HepG2 (cell line): ENCODE data around the gene ATRAID. TPM values are rescaled to one million over a fixed set of nuclear protein-coding genes. Genes with fewer than 3 reads are reported as not detected.

Source experiments
- ATAC-seq: fragments of 200-7000 bp; cut with Tn5 transposase; 3 replicates; pipeline ENCODE4 v1.9.1; 2020; ENCODE audit warnings: mild to moderate bottlenecking, moderate library complexity
- BruUV-seq: library from RNA; stranded (reverse); fragments of 400-500 nt; replicated peaks from 2 replicates; lab custom pipeline; 2021; lab: Mats Ljungman, UMichigan
- CTCF ChIA-PET: fragments of 300-600 bp; formaldehyde crosslinking; extraction: SDS; loops from one replicate; lab custom pipeline; 2021; ENCODE audit warnings: low total read pairs, inconsistent platforms, low intra/inter-chr PET ratio; lab: Yijun Ruan, JAX
- POLR2A ChIA-PET: fragments of 350-600 bp; sonication (Branson Sonifier 250); formaldehyde crosslinking; loops from one replicate; lab custom pipeline; 2020; ENCODE audit warnings: antibody characterized with exemption, inconsistent platforms; lab: Yijun Ruan, JAX
- DNase-seq: peaks from one replicate; pipeline ENCODE4 v3.0.0-alpha.2; 2015; ENCODE audit warnings: low spot score
- FAIRE-seq: peaks from 3 replicates; lab custom pipeline; 2011; peaks lifted over from hg19 to GRCh38; lab: Jason Lieb, UNC
- H2AFZ ChIP-seq: one replicate; pipeline ENCODE4 v1.6.1; 2011; ENCODE audit warnings: low read length, inconsistent platforms
- H3K27ac ChIP-seq: fragments of 300-600 bp; 3 replicates; pipeline ENCODE4 v1.8.0; 2011; ENCODE audit warnings: mixed run types, mild to moderate bottlenecking, mixed read lengths, low read length, inconsistent platforms; ENCODE audit not compliant: insufficient read depth; ENCODE audit errors: extremely low read length
- H3K27me3 ChIP-seq, 2 experiments: fragments of 200-600 bp in 1 of 2; 2 replicates in 1 of 2; 3 replicates in 1 of 2; pipeline versions ENCODE4 v1.6.0 to v1.8.0; 2011; ENCODE audit warnings: low read length in 2 of 2, mild to moderate bottlenecking in 2 of 2, moderate library complexity in 2 of 2, inconsistent platforms in 1 of 2; ENCODE audit not compliant: insufficient read depth in 2 of 2, control insufficient read depth in 1 of 2
- H3K36me3 ChIP-seq, 2 experiments: fragments of 200-600 bp in 1 of 2; replicated peaks in 1 of 2; 2 replicates in 1 of 2; 3 replicates in 1 of 2; pipeline versions ENCODE4 v1.5.1 to v1.8.0; 2011; ENCODE audit warnings: low read length in 2 of 2, inconsistent platforms in 1 of 2; ENCODE audit not compliant: insufficient read depth in 2 of 2, control insufficient read depth in 1 of 2
- H3K4me1 ChIP-seq: 2 replicates; pipeline ENCODE4 v1.5.1; 2012; ENCODE audit warnings: low read length, inconsistent platforms; ENCODE audit not compliant: insufficient read depth
- H3K4me2 ChIP-seq: 2 replicates; pipeline ENCODE4 v1.6.0; 2011; ENCODE audit warnings: low read depth, low read length, inconsistent platforms
- H3K4me3 ChIP-seq, 3 experiments: fragments of 200-600 bp in 1 of 3; sonication (generic), shearing (Covaris generic) in 1 of 3; replicated peaks in 1 of 3; 2 replicates each; pipeline ENCODE4 v1.5.1; 2011 to 2016; ENCODE audit warnings: low read length in 3 of 3, inconsistent platforms in 2 of 3, low read depth in 2 of 3, mild to moderate bottlenecking in 2 of 3, control low read depth in 1 of 3, mixed read lengths in 1 of 3; ENCODE audit not compliant: insufficient read depth in 1 of 3
- H3K79me2 ChIP-seq: one replicate; pipeline ENCODE4 v1.6.1; 2011; ENCODE audit warnings: low read length, inconsistent platforms; ENCODE audit not compliant: insufficient read depth
- H3K9ac ChIP-seq: 2 replicates; pipeline ENCODE4 v1.6.0; 2011; ENCODE audit warnings: mild to moderate bottlenecking, low read depth, low read length, inconsistent platforms; ENCODE audit not compliant: insufficient read depth
- H3K9me3 ChIP-seq: 2 replicates; pipeline ENCODE4 v1.5.1; 2012; ENCODE audit warnings: mild to moderate bottlenecking, low read length
- H4K20me1 ChIP-seq: 2 replicates; pipeline ENCODE4 v1.6.0; 2011; ENCODE audit warnings: inconsistent platforms, mild to moderate bottlenecking, low read length, moderate library complexity; ENCODE audit not compliant: insufficient read depth
- AHR ChIP-seq: IDR thresholded peaks from 2 replicates; pipeline ENCODE4 v1.6.1; 2018; ENCODE audit warnings: missing genetic modification reagents, missing compliant biosample characterization
- CBFB ChIP-seq: sonication (generic); formaldehyde crosslinking; IDR thresholded peaks from 2 replicates; pipeline ENCODE4 v1.4.0; 2020; ENCODE audit warnings: missing genetic modification reagents
- HOXA5 ChIP-seq: sonication (generic); formaldehyde crosslinking; IDR thresholded peaks from 2 replicates; pipeline ENCODE4 v1.4.0; 2020; ENCODE audit warnings: missing genetic modification reagents
- MAFK ChIP-seq, 2 experiments: IDR thresholded peaks in 1 of 2; conservative IDR thresholded peaks in 1 of 2; 2 replicates each; pipeline ENCODE4 v1.6.1; 2011; ENCODE audit warnings: improper control_type of control experiment in 2 of 2, low read length in 2 of 2
- MXI1 ChIP-seq: IDR thresholded peaks from 3 replicates; pipeline ENCODE4 v1.6.1; 2012; ENCODE audit warnings: low read depth, low read length, inconsistent platforms, borderline replicate concordance
- ZBTB38 ChIP-seq: sonication (generic); formaldehyde crosslinking; IDR thresholded peaks from 2 replicates; pipeline ENCODE4 v1.5.1; 2020; ENCODE audit warnings: mild to moderate bottlenecking, missing genetic modification reagents
- ZNF10 ChIP-seq: sonication (generic); formaldehyde crosslinking; IDR thresholded peaks from 2 replicates; pipeline ENCODE4 v1.4.0; 2020; ENCODE audit warnings: mild to moderate bottlenecking, low read depth, missing genetic modification reagents, borderline replicate concordance
- ZNF781 ChIP-seq: sonication (generic); formaldehyde crosslinking; IDR thresholded peaks from 2 replicates; pipeline ENCODE4 v1.5.1; 2020; ENCODE audit warnings: borderline replicate concordance, mild to moderate bottlenecking, missing genetic modification reagents; ENCODE audit errors: not compliant biosample characterization
- ZSCAN21 ChIP-seq: sonication (generic); formaldehyde crosslinking; IDR thresholded peaks from 2 replicates; pipeline ENCODE4 v1.8.0; 2022; ENCODE audit warnings: mild to moderate bottlenecking, missing genetic modification reagents, moderate library complexity, borderline replicate concordance
- WGBS: methylation state at CpG from one replicate; pipeline ENCODE4 v1.1.6; 2017; ENCODE audit warnings: low lambda C conversion rate; 5-methylcytosine and 5-hydroxymethylcytosine counted together
- in situ Hi-C: cut with HindIII; loops from 2 replicates; pipeline ENCODE4 v1.10.0; 2017; ENCODE audit warnings: low pct_unique_long_range_greater_than_20kb; ENCODE audit not compliant: extremely low pct_ligation_motif_present
- intact Hi-C: fragments of 100-400 bp; cut with micrococcal nuclease; formaldehyde crosslinking; loops from one replicate; pipeline ENCODE4 v1.10.0; 2022; ENCODE audit not compliant: unreplicated experiment
- polyA plus RNA-seq, 8 experiments: library from polyadenylated mRNA; depleted of rRNA in 3 of 8; stranded (reverse) in 7 of 8; unstranded in 1 of 8; fragments of >200 nt; fragmentation: Illumina TruSeq in 4 of 8; extraction: Trizol in 4 of 8; gene quantifications; 2 replicates each; pipeline versions ENCODE4 v1.2.1 to v1.2.3, GENCODE V29; 2011 to 2016; ENCODE audit warnings: low read depth in 4 of 8, missing spikeins in 1 of 8, mixed read lengths in 1 of 8; ENCODE audit not compliant: insufficient read depth in 1 of 8
- total RNA-seq, 5 experiments: library from RNA; depleted of rRNA; stranded (reverse); fragments of >200 nt; fragmentation: Illumina TruSeq; extraction: Trizol; gene quantifications; 2 replicates each; pipeline ENCODE4 v1.2.3, GENCODE V29; 2016; ENCODE audit warnings: low read depth in 1 of 5
- TF ChIP-seq, protein P1 (sequence below): sonication (generic); formaldehyde crosslinking; IDR thresholded peaks from 2 replicates; pipeline ENCODE4 v1.9.0; 2021; ENCODE audit warnings: missing genetic modification reagents, borderline replicate concordance

ATRAID gene
- total and polyA plus RNA-seq, 2 of the 13 experiments (the other 11 are each of a cell fraction or from before 2014, with no cell fraction given), result 207 to 382 TPM

DNA sequence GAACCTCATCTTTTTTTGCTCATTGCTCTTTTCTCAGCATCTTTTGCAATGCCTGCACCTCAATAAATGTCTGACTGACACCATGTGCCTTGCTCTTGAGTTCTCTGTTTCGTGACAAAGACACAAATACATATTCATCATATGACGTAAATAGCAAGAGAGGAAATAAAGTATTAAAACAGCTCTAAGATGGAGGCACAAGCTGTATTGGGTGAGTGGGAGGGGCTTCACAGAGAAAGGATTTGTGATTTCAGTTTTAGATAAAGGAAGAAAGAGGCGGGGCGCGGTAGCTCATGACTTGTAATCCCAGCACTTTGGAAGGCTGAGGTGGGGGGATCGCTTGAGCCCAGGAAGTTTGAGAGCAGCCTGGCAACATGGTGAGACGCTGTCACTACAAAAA lies 8.2 kb downstream of the ATRAID start:
- no peak overlapping the region for H3K4me2 ChIP-seq
- POLR2A ChIA-PET, result interaction anchor here (0.9 kb wide), 1 partner anchor 29 kb away, joined by 3 read pairs; no protein-coding TSS in a partner anchor
- ATAC-seq (no peak), FAIRE-seq (no peak), DNase-seq (no peak)
- intact Hi-C loops (no loop called here), in situ Hi-C loops (no loop called here)
- no peaks in the 10 kb centered on the region for H3K79me2 ChIP-seq
- no peak overlapping the region for H3K9ac ChIP-seq
- TF ChIP-seq ZNF10 (CRISPR knock-in tag), result no peak
- no peak for TF ChIP-seq AHR
- no peak for TF ChIP-seq MXI1
- TF ChIP-seq ZSCAN21 (CRISPR knock-in tag), result no peak
- TF ChIP-seq ZBTB38 (CRISPR knock-in tag), result no peak
- no peak for TF ChIP-seq CBFB (CRISPR knock-in tag)
- TF ChIP-seq MAFK (conservative IDR thresholded peaks at IDR 0.05 in 1 of 2, IDR thresholded peaks at IDR 0.05 in 1 of 2; ENCODE audit: low read length in 2 of 2), result no peak
- no peak for TF ChIP-seq HOXA5 (CRISPR knock-in tag)
- TF ChIP-seq, protein P1, sequence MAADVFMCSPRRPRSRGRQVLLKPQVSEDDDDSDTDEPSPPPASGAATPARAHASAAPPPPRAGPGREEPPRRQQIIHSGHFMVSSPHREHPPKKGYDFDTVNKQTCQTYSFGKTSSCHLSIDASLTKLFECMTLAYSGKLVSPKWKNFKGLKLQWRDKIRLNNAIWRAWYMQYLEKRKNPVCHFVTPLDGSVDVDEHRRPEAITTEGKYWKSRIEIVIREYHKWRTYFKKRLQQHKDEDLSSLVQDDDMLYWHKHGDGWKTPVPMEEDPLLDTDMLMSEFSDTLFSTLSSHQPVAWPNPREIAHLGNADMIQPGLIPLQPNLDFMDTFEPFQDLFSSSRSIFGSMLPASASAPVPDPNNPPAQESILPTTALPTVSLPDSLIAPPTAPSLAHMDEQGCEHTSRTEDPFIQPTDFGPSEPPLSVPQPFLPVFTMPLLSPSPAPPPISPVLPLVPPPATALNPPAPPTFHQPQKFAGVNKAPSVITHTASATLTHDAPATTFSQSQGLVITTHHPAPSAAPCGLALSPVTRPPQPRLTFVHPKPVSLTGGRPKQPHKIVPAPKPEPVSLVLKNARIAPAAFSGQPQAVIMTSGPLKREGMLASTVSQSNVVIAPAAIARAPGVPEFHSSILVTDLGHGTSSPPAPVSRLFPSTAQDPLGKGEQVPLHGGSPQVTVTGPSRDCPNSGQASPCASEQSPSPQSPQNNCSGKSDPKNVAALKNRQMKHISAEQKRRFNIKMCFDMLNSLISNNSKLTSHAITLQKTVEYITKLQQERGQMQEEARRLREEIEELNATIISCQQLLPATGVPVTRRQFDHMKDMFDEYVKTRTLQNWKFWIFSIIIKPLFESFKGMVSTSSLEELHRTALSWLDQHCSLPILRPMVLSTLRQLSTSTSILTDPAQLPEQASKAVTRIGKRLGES (CRISPR knock-in tag), result no peak
- no peak for TF ChIP-seq ZNF781
- TF ChIP-seq, all 625 proteins: peak for 0
- no TSS peak for BruUV-seq
- Histone ChIP-seq H3K27me3 (no peaks in the 10 kb centered on the region), H3K4me1 (peaks cover 21% of the 10 kb centered on the region), H2AFZ (no peak overlapping the region), H3K27ac (no peak overlapping the region), H4K20me1 (no peaks in the 10 kb centered on the region), H3K9me3 (no peaks in the 10 kb centered on the region), H3K36me3 (peaks cover 31 to 77% of the 10 kb centered on the region in 2 experiments), H3K4me3 (no peak overlapping the region)
- CTCF ChIA-PET, result no interaction called here
- 96% methylated on average over 7 of the region's 7 CpGs for WGBS
